ENCODE measurements around the gene ATP1B2. TPM values are rescaled to one million over a fixed set of nuclear protein-coding genes. Genes with fewer than 3 reads are reported as not detected.

Gene ATP1B2
- total and polyA plus RNA-seq, 2 of the 8 experiments (the other 6 are each of a cell fraction or from before 2014, with no cell fraction given) = 9.1 to 21.0 TPM

DNA sequence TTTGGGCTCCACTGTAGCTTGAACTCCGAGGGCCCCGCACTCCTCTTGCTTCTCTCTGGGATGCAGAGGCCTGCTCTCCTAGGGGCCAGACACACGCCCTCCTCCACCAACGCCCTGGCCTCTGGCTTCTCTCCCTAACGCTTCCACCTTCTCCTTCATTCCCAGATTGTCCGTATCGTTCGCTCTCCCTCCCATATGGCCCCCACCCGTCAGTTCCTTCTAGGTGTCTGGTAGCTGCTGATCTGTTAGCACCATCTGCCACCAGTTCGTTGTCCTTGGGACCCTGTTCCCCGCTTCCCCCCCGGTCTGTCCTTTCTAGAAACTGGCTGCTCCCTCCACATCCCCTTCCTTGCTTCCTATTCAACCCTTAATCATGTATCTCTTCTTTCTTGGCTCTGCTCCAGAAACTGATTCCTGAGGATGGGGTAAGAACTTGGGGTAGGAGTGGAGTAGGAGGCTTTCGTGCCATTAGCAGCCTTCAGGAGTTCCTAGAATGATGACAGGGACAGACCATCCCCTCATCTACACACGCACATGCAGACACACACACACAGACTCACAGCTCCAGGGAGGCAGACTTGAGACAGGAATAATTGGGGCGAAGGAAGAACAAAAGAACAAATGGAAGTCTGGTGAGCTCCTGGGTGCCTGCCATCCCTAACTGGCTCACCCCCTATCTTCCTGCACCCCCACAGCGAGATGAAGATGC is 4.3 kb downstream of the ATP1B2 start:
- Histone ChIP-seq H3K9me3 (ENCODE audit: insufficient read depth in 2 of 2, low read depth in 1 of 2, low read length in 1 of 2) (no peaks in the 10 kb centered on the region), H3K27me3 (replicated peaks in 1 of 4; ENCODE audit: control insufficient read depth in 3 of 4, extremely low read depth in 1 of 4, insufficient read depth in 3 of 4, low read length in 3 of 4) (peaks cover 0 to 13% (median 4%) of the 10 kb centered on the region in 4 experiments; a peak in 4 of 7 replicates), H3K4me2 (ENCODE audit: insufficient read depth in 1 of 2, low read depth in 2 of 2, low read length in 2 of 2) (no peak overlapping the region), H4K8ac (ENCODE audit: extremely low read depth, insufficient read depth, low read length) (no peak overlapping the region), H3K14ac (ENCODE audit: insufficient read length) (no peak overlapping the region), H3K4ac (replicated peaks; ENCODE audit: insufficient read length, low read depth, low read length) (no peak overlapping the region), H3K27ac (ENCODE audit: low read depth, low read length) (no peak overlapping the region), H2BK5ac (ENCODE audit: low read depth, low read length) (no peak overlapping the region), H3K56ac (replicated peaks; ENCODE audit: insufficient read length, low read depth, low read length) (no peak overlapping the region), H4K5ac (ENCODE audit: insufficient read length, low read depth, low read length) (no peak overlapping the region), H2BK120ac (replicated peaks; ENCODE audit: low read depth, low read length) (no peak overlapping the region), H3K18ac (ENCODE audit: extremely low read depth, low read length) (no peak overlapping the region), H3K4me1 (replicated peaks in 1 of 4; ENCODE audit: control insufficient read depth in 3 of 4, insufficient read depth in 4 of 4, low read length in 3 of 4) (peaks cover 10 to 21% (median 15%) of the 10 kb centered on the region in 4 experiments), H2AFZ (ENCODE audit: low read length) (no peak overlapping the region), H3K36me3 (ENCODE audit: control insufficient read depth in 2 of 4, insufficient read depth in 4 of 4, low read length in 3 of 4) (no peaks in the 10 kb centered on the region; a peak in 2 of 8 replicates), H2BK15ac (ENCODE audit: low read length) (peak overlapping the region; percentile 62; the same call in 1 of the 2 replicates), H2BK12ac (ENCODE audit: low read depth, low read length) (0 out of 2 replicates have a peak overlapping the region, but pooled peaks have one; percentile 89), H3K4me3 (ENCODE audit: extremely low read depth in 1 of 4, insufficient read depth in 2 of 4, low read depth in 3 of 4, low read length in 4 of 4) (no peak overlapping the region), H2AK5ac (ENCODE audit: low read depth, low read length) (no peak overlapping the region), H2BK20ac (ENCODE audit: low read length) (no peak overlapping the region), H3K79me2 (ENCODE audit: control insufficient read depth in 1 of 2, insufficient read depth in 2 of 2, low read length in 2 of 2) (no peaks in the 10 kb centered on the region), H4K91ac (replicated peaks; ENCODE audit: insufficient read length, low read length) (peak overlapping the region; percentile 7), H3K9ac (replicated peaks in 1 of 4; ENCODE audit: extremely low read depth in 1 of 4, low read depth in 3 of 4, low read length in 3 of 4) (no peak overlapping the region; a peak in 1 of 7 replicates), H3K23ac (ENCODE audit: insufficient read length) (no peak overlapping the region), H4K20me1 (replicated peaks in 1 of 2; ENCODE audit: control insufficient read depth in 1 of 2, insufficient read depth in 2 of 2, low read length in 2 of 2) (peaks cover 0 to 2% of the 10 kb centered on the region in 2 experiments), H3K23me2 (ENCODE audit: low read depth, low read length) (peaks cover 20% of the 10 kb centered on the region), H3K79me1 (ENCODE audit: low read depth, low read length) (no peaks in the 10 kb centered on the region)
- no peak for FAIRE-seq
- POLR2A ChIA-PET (ENCODE audit: partially characterized antibody) = interaction anchor here (1.3 to 79.4 kb wide), 4 partner anchors 12 to 65 kb away, joined by 4 to 2272 read pairs (median 1138); partner anchors contain the start of genes ATP1B2, FXR2, SAT2 and SHBG
- no peak for DNase-seq (ENCODE audit: low read depth in 1 of 2, low spot score in 2 of 2)
- CTCF ChIA-PET (ENCODE audit: partially characterized antibody) = interaction anchor here (0.6 to 18.2 kb wide), 4 partner anchors 17 to 37 kb away, joined by 4 to 211 read pairs (median 105); partner anchors contain the start of genes SHBG, TP53 and WRAP53
- WGBS, 2 experiments (ENCODE audit: extremely low coverage in 1 of 2, insufficient coverage in 1 of 2, insufficient read length in 1 of 2, insufficient replicate concordance in 2 of 2, low coverage in 1 of 2, low lambda C conversion rate in 2 of 2, missing lambda C conversion rate in 1 of 2) = 91% methylated on average over 16 of the region's 16 CpGs; no CpG with 5 or more reads in 1 of the 2 experiments
- TF ChIP-seq EZH2 (IDR thresholded peaks at IDR 0.05; ENCODE audit: low read depth, low read length, severe bottlenecking) (no peak), RAD21 (IDR thresholded peaks at IDR 0.05 in 1 of 2, conservative IDR thresholded peaks at IDR 0.05 in 1 of 2; ENCODE audit: low read depth in 2 of 2, low read length in 2 of 2) (no peak), KDM1A (IDR thresholded peaks at IDR 0.05; ENCODE audit: borderline replicate concordance, low read length) (no peak), RNF2 (IDR thresholded peaks at IDR 0.05; ENCODE audit: borderline replicate concordance, low read depth, low read length, missing control alignments, poor library complexity, severe bottlenecking) (no peak), GABPA (IDR thresholded peaks at IDR 0.05; ENCODE audit: borderline replicate concordance, insufficient read depth, low read length) (no peak), YY1 (IDR thresholded peaks at IDR 0.05; ENCODE audit: low read depth, low read length) (no peak), NRF1 (IDR thresholded peaks at IDR 0.05; ENCODE audit: low read depth, low read length) (no peak), EP300 (IDR thresholded peaks at IDR 0.05; ENCODE audit: borderline replicate concordance in 1 of 2, low read depth in 2 of 2, low read length in 2 of 2) (no peak)
- TF ChIP-seq, protein P1, sequence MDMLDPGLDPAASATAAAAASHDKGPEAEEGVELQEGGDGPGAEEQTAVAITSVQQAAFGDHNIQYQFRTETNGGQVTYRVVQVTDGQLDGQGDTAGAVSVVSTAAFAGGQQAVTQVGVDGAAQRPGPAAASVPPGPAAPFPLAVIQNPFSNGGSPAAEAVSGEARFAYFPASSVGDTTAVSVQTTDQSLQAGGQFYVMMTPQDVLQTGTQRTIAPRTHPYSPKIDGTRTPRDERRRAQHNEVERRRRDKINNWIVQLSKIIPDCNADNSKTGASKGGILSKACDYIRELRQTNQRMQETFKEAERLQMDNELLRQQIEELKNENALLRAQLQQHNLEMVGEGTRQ (IDR thresholded peaks at IDR 0.05; ENCODE audit: low read length) = no peak

Data from H1 (cell line).